HUES48 (cell line): ENCODE measurements around the gene DCXR.

Source experiments
- H3K27ac ChIP-seq: one replicate; pipeline ENCODE4 v1.7.0; 2013; ENCODE audit warnings: low read depth, low read length, inconsistent platforms
- H3K27me3 ChIP-seq: 2 replicates; pipeline ENCODE4 v1.6.1; 2013; ENCODE audit warnings: mild to moderate bottlenecking, low read length; ENCODE audit not compliant: control insufficient read depth, insufficient read depth
- H3K36me3 ChIP-seq: 2 replicates; pipeline ENCODE4 v1.6.1; 2013; ENCODE audit warnings: low read length; ENCODE audit not compliant: control insufficient read depth, insufficient read depth
- H3K4me1 ChIP-seq: 2 replicates; pipeline ENCODE4 v1.6.1; 2013; ENCODE audit warnings: mild to moderate bottlenecking, low read length; ENCODE audit not compliant: control insufficient read depth, insufficient read depth
- H3K4me3 ChIP-seq: 2 replicates; pipeline ENCODE4 v1.5.1; 2013; ENCODE audit warnings: mild to moderate bottlenecking, low read depth, low read length
- H3K9ac ChIP-seq: 2 replicates; pipeline ENCODE4 v1.6.1; 2013; ENCODE audit warnings: mild to moderate bottlenecking, low read depth, low read length, moderate library complexity
- H3K9me3 ChIP-seq: 2 replicates; pipeline ENCODE4 v1.6.1; 2013; ENCODE audit warnings: low read length; ENCODE audit not compliant: control insufficient read depth, insufficient read depth

DCXR gene

GRCh38 chr17:82034371-82035011 is 3.0 kb downstream of the DCXR start:
- Histone ChIP-seq H3K9me3 (no peaks in the 10 kb centered on the region), H3K9ac (no peak overlapping the region), H3K4me1 (peaks cover 10% of the 10 kb centered on the region; the same call in 1 of the 2 replicates), H3K27ac (no peak overlapping the region), H3K36me3 (peaks cover 9% of the 10 kb centered on the region), H3K4me3 (no peak overlapping the region), H3K27me3 (no peaks in the 10 kb centered on the region)

DNA sequence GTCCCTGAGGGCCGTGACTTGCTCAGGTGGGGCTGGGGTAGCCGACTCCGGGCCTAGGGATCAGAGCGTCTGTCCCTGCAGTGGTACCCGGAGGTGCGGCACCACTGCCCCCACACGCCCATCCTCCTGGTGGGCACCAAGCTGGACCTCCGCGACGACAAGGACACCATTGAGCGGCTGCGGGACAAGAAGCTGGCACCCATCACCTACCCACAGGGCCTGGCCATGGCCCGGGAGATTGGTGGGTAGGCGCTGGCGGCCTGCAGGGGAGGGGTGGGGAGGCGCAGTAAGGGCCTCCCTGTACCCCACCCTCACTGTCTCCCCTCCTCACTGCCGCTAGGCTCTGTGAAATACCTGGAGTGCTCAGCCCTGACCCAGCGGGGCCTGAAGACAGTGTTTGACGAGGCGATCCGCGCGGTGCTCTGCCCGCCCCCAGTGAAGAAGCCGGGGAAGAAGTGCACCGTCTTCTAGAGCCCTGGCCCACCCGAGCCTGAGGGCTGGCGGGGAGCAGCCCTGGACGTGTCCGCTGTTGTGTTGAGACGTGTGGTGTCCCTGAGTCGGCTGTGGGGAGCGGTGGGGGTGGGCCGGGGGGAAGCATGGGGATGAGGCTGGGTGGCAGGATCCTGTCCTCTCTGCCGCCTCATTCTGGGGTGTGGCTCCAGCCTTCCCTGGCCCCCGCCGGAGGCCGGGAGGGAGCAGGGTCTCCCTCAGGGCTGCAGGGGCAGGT is 4.0 kb downstream of the DCXR start:
- no peaks in the 10 kb centered on the region for H3K27me3 ChIP-seq
- no peak overlapping the region for H3K9ac ChIP-seq

DNA sequence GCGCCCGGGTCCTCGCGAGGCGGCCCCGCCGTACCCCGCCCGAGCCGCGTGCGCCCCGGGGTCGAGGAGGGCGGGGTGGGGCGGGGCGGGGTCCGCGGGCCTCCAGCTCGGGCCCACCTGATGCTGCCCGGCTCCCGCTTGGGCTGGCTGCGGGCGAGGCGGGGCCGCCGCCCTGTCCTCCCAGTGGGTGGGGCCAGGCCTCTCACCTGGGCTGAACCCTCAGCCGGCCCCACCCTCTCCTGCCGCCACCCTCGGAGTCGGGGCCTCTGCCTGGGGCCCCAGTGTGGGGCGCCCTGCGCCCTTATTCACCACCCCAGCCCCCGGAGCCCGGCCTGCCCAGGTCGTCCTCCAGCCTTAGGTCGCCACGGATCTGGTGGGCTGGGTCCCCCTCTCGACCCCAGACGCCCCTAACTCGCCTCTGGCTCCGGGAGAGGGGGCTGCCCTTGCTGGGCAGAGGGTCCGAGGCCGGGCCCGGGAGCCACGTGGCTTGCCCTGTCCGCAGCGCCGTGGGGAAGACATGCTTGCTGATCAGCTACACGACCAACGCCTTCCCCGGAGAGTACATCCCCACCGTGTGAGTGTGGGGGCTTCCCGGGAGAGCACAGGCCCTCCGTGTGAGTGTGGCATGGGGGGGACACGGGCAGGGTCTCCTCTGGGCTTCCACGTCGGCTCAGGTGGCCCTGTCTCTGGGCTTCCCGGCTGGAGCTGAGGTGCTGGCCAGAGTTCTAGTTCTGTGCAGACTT is 5.4 kb downstream of the DCXR start:
- Histone ChIP-seq H3K36me3 (peaks cover 33% of the 10 kb centered on the region), H3K4me1 (peaks cover 7% of the 10 kb centered on the region; the same call in 1 of the 2 replicates), H3K9ac (peak overlapping the region; percentile 30), H3K9me3 (no peaks in the 10 kb centered on the region), H3K27ac (no peak overlapping the region), H3K4me3 (peak overlapping the region; percentile 74), H3K27me3 (no peaks in the 10 kb centered on the region)

More for the DNA sequence above, 4.0 kb downstream of the DCXR start:
- H3K4me3 ChIP-seq, result no peak overlapping the region
- H3K36me3 ChIP-seq, result peaks cover 19% of the 10 kb centered on the region
- peaks cover 10% of the 10 kb centered on the region; the same call in 1 of the 2 replicates for H3K4me1 ChIP-seq
- H3K27ac ChIP-seq, result no peak overlapping the region
- no peaks in the 10 kb centered on the region for H3K9me3 ChIP-seq

DNA sequence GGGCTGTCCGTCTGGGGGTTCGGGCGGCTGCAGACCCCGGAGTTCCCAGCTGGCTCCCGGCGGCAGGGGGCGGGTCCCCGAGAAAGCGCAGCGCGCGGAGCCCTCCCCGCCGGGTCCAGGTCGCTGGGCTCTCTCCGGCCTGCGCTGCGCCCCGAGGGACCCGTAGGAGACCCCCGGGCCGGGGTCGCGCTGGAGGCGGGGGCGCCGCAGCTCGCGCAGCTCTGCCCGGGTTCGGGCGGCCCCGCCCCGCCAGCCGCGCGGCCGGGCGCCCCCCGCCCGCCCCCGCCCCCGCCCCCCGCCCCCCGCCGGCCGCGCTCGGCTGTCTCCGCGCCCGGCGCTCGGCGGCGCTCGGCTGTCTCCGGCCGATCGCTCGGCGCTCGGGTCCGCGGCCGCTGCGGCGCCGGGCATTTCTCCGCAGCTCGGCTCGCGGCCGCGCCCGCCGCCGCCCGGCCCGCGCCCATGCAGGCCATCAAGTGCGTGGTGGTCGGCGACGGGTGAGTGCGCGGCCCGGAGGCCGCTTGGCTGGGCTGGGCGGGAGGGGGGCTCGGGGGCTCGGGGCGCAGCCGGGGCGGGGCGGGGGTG is 6.1 kb downstream of the DCXR start, which contains the start of gene RAC3:
RAC3 (plus strand) TSS at position 376 of the 582 bp plus-strand sequence; CDS start at position 460, 84 bp downstream.
- no peaks in the 10 kb centered on the region for H3K9me3 ChIP-seq
- H3K27ac ChIP-seq, result no peak within 1 kb of the TSS
- H3K27me3 ChIP-seq, result no peaks in the 10 kb centered on the region
- H3K9ac ChIP-seq, result peak within 1 kb of the TSS; percentile 30
- peaks cover 38% of the 10 kb centered on the region for H3K36me3 ChIP-seq
- peaks cover 7% of the 10 kb centered on the region; the same call in 1 of the 2 replicates for H3K4me1 ChIP-seq
- H3K4me3 ChIP-seq, result peak within 1 kb of the TSS; percentile 74

GRCh38 chr17:82030470-82031302 is 6.8 kb downstream of the DCXR start:
- H3K9me3 ChIP-seq, result no peaks in the 10 kb centered on the region
- H3K27me3 ChIP-seq, result no peaks in the 10 kb centered on the region
- no peak overlapping the region for H3K27ac ChIP-seq
- peak overlapping the region; percentile 66 for H3K4me3 ChIP-seq
- no peak overlapping the region for H3K9ac ChIP-seq
- H3K36me3 ChIP-seq, result peaks cover 36% of the 10 kb centered on the region
- peaks cover 7% of the 10 kb centered on the region; the same call in 1 of the 2 replicates for H3K4me1 ChIP-seq

- no peak overlapping the region for H3K27ac ChIP-seq
- peaks cover 29% of the 10 kb centered on the region for H3K36me3 ChIP-seq
- no peak overlapping the region for H3K9ac ChIP-seq
- no peaks in the 10 kb centered on the region for H3K9me3 ChIP-seq
- H3K27me3 ChIP-seq, result no peaks in the 10 kb centered on the region
- H3K4me1 ChIP-seq, result peaks cover 7% of the 10 kb centered on the region; the same call in 1 of the 2 replicates
- peak overlapping the region; percentile 66; the same call in 1 of the 2 replicates for H3K4me3 ChIP-seq
Observed at GRCh38 chr17:82029990-82030469, 7.5 kb downstream of the DCXR start.

DNA sequence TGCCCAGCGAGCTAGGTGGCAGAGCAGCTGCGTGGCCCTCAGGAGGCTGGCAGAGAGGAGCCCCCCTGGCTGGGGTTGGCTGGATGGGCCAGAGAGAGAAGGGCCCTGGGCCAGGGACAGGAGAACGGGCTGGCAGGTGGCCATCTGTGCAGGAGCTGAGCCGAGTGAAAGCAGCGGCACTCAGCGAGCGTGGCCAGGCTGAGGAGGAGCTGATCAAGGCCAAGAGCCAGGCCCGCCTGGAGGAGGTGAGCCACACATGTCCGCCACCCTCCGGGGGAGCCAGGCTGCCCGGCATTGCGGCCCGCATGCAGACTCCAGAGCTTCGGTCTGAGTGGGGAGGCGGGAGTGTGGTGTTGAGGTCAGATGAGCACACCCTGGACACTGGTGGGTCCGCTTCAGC is 8.1 kb downstream of the DCXR start:
- peaks cover 7% of the 10 kb centered on the region; the same call in 1 of the 2 replicates for H3K4me1 ChIP-seq
- no peaks in the 10 kb centered on the region for H3K9me3 ChIP-seq

GRCh38 chr17:82028966-82029365 is 8.5 kb downstream of the DCXR start:
- H3K27ac ChIP-seq, result no peak overlapping the region
- no peak overlapping the region for H3K4me3 ChIP-seq
- H3K4me1 ChIP-seq, result peaks cover 7% of the 10 kb centered on the region; the same call in 1 of the 2 replicates
- H3K27me3 ChIP-seq, result no peaks in the 10 kb centered on the region
- H3K9me3 ChIP-seq, result no peaks in the 10 kb centered on the region
- H3K9ac ChIP-seq, result no peak overlapping the region
- peaks cover 29% of the 10 kb centered on the region for H3K36me3 ChIP-seq

More for the DNA sequence above, 8.1 kb downstream of the DCXR start:
- peaks cover 29% of the 10 kb centered on the region for H3K36me3 ChIP-seq
- H3K9ac ChIP-seq, result no peak overlapping the region
- H3K27me3 ChIP-seq, result no peaks in the 10 kb centered on the region
- H3K4me3 ChIP-seq, result no peak overlapping the region
- H3K27ac ChIP-seq, result no peak overlapping the region

GRCh38 chr17:82028246-82028645 is 9.3 kb downstream of the DCXR start:
- H3K4me1 ChIP-seq, result peaks cover 7% of the 10 kb centered on the region; the same call in 1 of the 2 replicates
- H3K9me3 ChIP-seq, result no peaks in the 10 kb centered on the region
- H3K27me3 ChIP-seq, result no peaks in the 10 kb centered on the region
- no peak overlapping the region for H3K4me3 ChIP-seq
- no peak overlapping the region for H3K27ac ChIP-seq
- H3K9ac ChIP-seq, result no peak overlapping the region
- peaks cover 29% of the 10 kb centered on the region for H3K36me3 ChIP-seq
